GM15510 (cell line): ENCODE measurements around the gene HAND1.

ENCODE experiments used
- POLR2A ChIP-seq: IDR thresholded peaks from 3 replicates; pipeline ENCODE4 v1.6.1; 2011; ENCODE audit warnings: borderline replicate concordance; ENCODE audit not compliant: insufficient read length; ENCODE audit errors: extremely low read depth

HAND1 gene

GRCh38 chr5:154478224-154478565, at the start of gene HAND1:
TSS of gene HAND1 (minus strand) at chr5:154478227. CDS start at chr5:154478008, 219 bp downstream.
- no peak for TF ChIP-seq POLR2A

- no peak for TF ChIP-seq POLR2A
These were observed 48.5 kb upstream of the HAND1 start for GRCh38 chr5:154526231-154527226.

GRCh38 chr5:154524859-154525258, 46.8 kb upstream of the HAND1 start:
- TF ChIP-seq POLR2A = no peak

- no peak for TF ChIP-seq POLR2A
These were observed 46.2 kb upstream of the HAND1 start for GRCh38 chr5:154524181-154524580.

- TF ChIP-seq POLR2A = no peak
These were observed 45.7 kb upstream of the HAND1 start for GRCh38 chr5:154523709-154524108.

- TF ChIP-seq POLR2A = no peak
These were observed 45.1 kb upstream of the HAND1 start for GRCh38 chr5:154523104-154523503.

- no peak for TF ChIP-seq POLR2A
These were observed 44.3 kb upstream of the HAND1 start for GRCh38 chr5:154522284-154522683.

GRCh38 chr5:154521756-154522155, 43.7 kb upstream of the HAND1 start:
- no peak for TF ChIP-seq POLR2A

- no peak for TF ChIP-seq POLR2A
These were observed 42.9 kb upstream of the HAND1 start for GRCh38 chr5:154520861-154521453.

GRCh38 chr5:154519359-154519758, 41.3 kb upstream of the HAND1 start:
- no peak for TF ChIP-seq POLR2A

- no peak for TF ChIP-seq POLR2A
These were observed 40.4 kb upstream of the HAND1 start for GRCh38 chr5:154518438-154518867.

GRCh38 chr5:154517810-154518437, 39.9 kb upstream of the HAND1 start:
- TF ChIP-seq POLR2A = no peak

- TF ChIP-seq POLR2A = no peak
These were observed 39.2 kb upstream of the HAND1 start for GRCh38 chr5:154517181-154517580.

GRCh38 chr5:154516475-154516874, 38.4 kb upstream of the HAND1 start:
- TF ChIP-seq POLR2A = no peak

GRCh38 chr5:154514331-154514730, 36.3 kb upstream of the HAND1 start:
- no peak for TF ChIP-seq POLR2A

GRCh38 chr5:154513669-154514084, 35.6 kb upstream of the HAND1 start:
- TF ChIP-seq POLR2A = no peak

- TF ChIP-seq POLR2A = no peak
These were observed 34.0 kb upstream of the HAND1 start for GRCh38 chr5:154511984-154512383.
